ENCODE measurements around the gene TAGLN2.
"Not testable (repeated sequence)": the region's sequence is repeated elsewhere in the genome, so short reads cannot be mapped to it uniquely, and the experiment has no call there.

Gene TAGLN2

GRCh38 chr1:159911326-159912070 is 13.8 kb downstream of the TAGLN2 start:
- Histone ChIP-seq H3K4me3 (ENCODE audit: extremely low read depth, insufficient read depth, low read length, poor library complexity, severe bottlenecking) (no peak overlapping the region), H3K9me3 (ENCODE audit: control insufficient read depth, low read length) (no peaks in the 10 kb centered on the region), H3K27ac (ENCODE audit: low read depth, low read length, severe bottlenecking) (peak overlapping the region; percentile 97), H3K4me1 (ENCODE audit: control insufficient read depth, insufficient read depth, low read length, poor library complexity, severe bottlenecking) (peaks cover 64% of the 10 kb centered on the region), H3K36me3 (ENCODE audit: control insufficient read depth, insufficient read depth, low read length) (no peaks in the 10 kb centered on the region)
- 74 to 90% methylated on average over 5 of the region's 6 CpGs for WGBS, 2 experiments (ENCODE audit: insufficient coverage in 2 of 2)

- no peaks in the 10 kb centered on the region for H3K36me3 ChIP-seq (ENCODE audit: control insufficient read depth, insufficient read depth, low read length)
- 87 to 88% methylated on average over 5 of the region's 9 CpGs for WGBS, 2 experiments (ENCODE audit: insufficient coverage in 2 of 2)
- H3K27ac ChIP-seq (ENCODE audit: low read depth, low read length, severe bottlenecking): peak overlapping the region; percentile 10
- peaks cover 44% of the 10 kb centered on the region for H3K4me1 ChIP-seq (ENCODE audit: control insufficient read depth, insufficient read depth, low read length, poor library complexity, severe bottlenecking)
- H3K4me3 ChIP-seq (ENCODE audit: extremely low read depth, insufficient read depth, low read length, poor library complexity, severe bottlenecking): no peak overlapping the region
- H3K9me3 ChIP-seq (ENCODE audit: control insufficient read depth, low read length): peaks cover 9% of the 10 kb centered on the region
These were observed 17.0 kb downstream of the TAGLN2 start for GRCh38 chr1:159908031-159908940.

GRCh38 chr1:159906960-159907359 is 18.3 kb downstream of the TAGLN2 start:
- Histone ChIP-seq H3K27ac (ENCODE audit: low read depth, low read length, severe bottlenecking) (no peak overlapping the region), H3K4me3 (ENCODE audit: extremely low read depth, insufficient read depth, low read length, poor library complexity, severe bottlenecking) (no peak overlapping the region), H3K9me3 (ENCODE audit: control insufficient read depth, low read length) (peaks cover 12% of the 10 kb centered on the region), H3K36me3 (ENCODE audit: control insufficient read depth, insufficient read depth, low read length) (no peaks in the 10 kb centered on the region), H3K4me1 (ENCODE audit: control insufficient read depth, insufficient read depth, low read length, poor library complexity, severe bottlenecking) (peaks cover 36% of the 10 kb centered on the region)
- WGBS, 2 experiments (ENCODE audit: insufficient coverage in 2 of 2): 100% methylated on average over 1 of the region's 1 CpG; no CpG with 5 or more reads in 1 of the 2 experiments

GRCh38 chr1:159904036-159904435 is 21.3 kb downstream of the TAGLN2 start:
- H3K27ac ChIP-seq (ENCODE audit: low read depth, low read length, severe bottlenecking); H3K36me3 ChIP-seq (ENCODE audit: control insufficient read depth, insufficient read depth, low read length); H3K4me3 ChIP-seq (ENCODE audit: extremely low read depth, insufficient read depth, low read length, poor library complexity, severe bottlenecking): not testable (repeated sequence)
- 72 to 80% methylated on average over 3 of the region's 3 CpGs for WGBS, 2 experiments (ENCODE audit: insufficient coverage in 2 of 2)
- H3K4me1 ChIP-seq (ENCODE audit: control insufficient read depth, insufficient read depth, low read length, poor library complexity, severe bottlenecking): peaks cover 27% of the 10 kb centered on the region
- peaks cover 12% of the 10 kb centered on the region for H3K9me3 ChIP-seq (ENCODE audit: control insufficient read depth, low read length)

GRCh38 chr1:159902541-159902940 is 22.8 kb downstream of the TAGLN2 start:
- Histone ChIP-seq H3K27ac (ENCODE audit: low read depth, low read length, severe bottlenecking) (no peak overlapping the region), H3K4me3 (ENCODE audit: extremely low read depth, insufficient read depth, low read length, poor library complexity, severe bottlenecking) (no peak overlapping the region), H3K4me1 (ENCODE audit: control insufficient read depth, insufficient read depth, low read length, poor library complexity, severe bottlenecking) (peaks cover 15% of the 10 kb centered on the region), H3K9me3 (ENCODE audit: control insufficient read depth, low read length) (peaks cover 12% of the 10 kb centered on the region), H3K36me3 (ENCODE audit: control insufficient read depth, insufficient read depth, low read length) (no peaks in the 10 kb centered on the region)
- 91 to 100% methylated on average over 1 to 3 of the region's 3 CpGs for WGBS, 2 experiments (ENCODE audit: insufficient coverage in 2 of 2)

- peaks cover 25% of the 10 kb centered on the region for H3K4me1 ChIP-seq (ENCODE audit: control insufficient read depth, insufficient read depth, low read length, poor library complexity, severe bottlenecking)
- H3K9me3 ChIP-seq (ENCODE audit: control insufficient read depth, low read length): peaks cover 12% of the 10 kb centered on the region
- no peaks in the 10 kb centered on the region for H3K36me3 ChIP-seq (ENCODE audit: control insufficient read depth, insufficient read depth, low read length)
- H3K4me3 ChIP-seq (ENCODE audit: extremely low read depth, insufficient read depth, low read length, poor library complexity, severe bottlenecking): no peak overlapping the region
- no CpG with 5 or more reads among the region's 2 CpGs for WGBS, 2 experiments (ENCODE audit: insufficient coverage in 2 of 2)
- H3K27ac ChIP-seq (ENCODE audit: low read depth, low read length, severe bottlenecking): peak overlapping the region; percentile 79
These were observed 24.4 kb downstream of the TAGLN2 start for GRCh38 chr1:159900755-159901360.

GRCh38 chr1:159900086-159900680 is 25.1 kb downstream of the TAGLN2 start, which contains the start of gene CFAP45:
CFAP45 (minus strand) TSS chr1:159900165; CDS start chr1:159900098, 67 bp downstream.
- Histone ChIP-seq H3K9me3 (ENCODE audit: control insufficient read depth, low read length) (peaks cover 12% of the 10 kb centered on the region), H3K4me1 (ENCODE audit: control insufficient read depth, insufficient read depth, low read length, poor library complexity, severe bottlenecking) (peaks cover 28% of the 10 kb centered on the region), H3K4me3 (ENCODE audit: extremely low read depth, insufficient read depth, low read length, poor library complexity, severe bottlenecking) (no peak within 1 kb of the TSS), H3K36me3 (ENCODE audit: control insufficient read depth, insufficient read depth, low read length) (no peaks in the 10 kb centered on the region), H3K27ac (ENCODE audit: low read depth, low read length, severe bottlenecking) (peak within 1 kb of the TSS; percentile 79)
- WGBS, 2 experiments (ENCODE audit: insufficient coverage in 2 of 2): 10 to 15% methylated on average over 18 to 21 of the region's 30 CpGs

- H3K36me3 ChIP-seq (ENCODE audit: control insufficient read depth, insufficient read depth, low read length); H3K4me3 ChIP-seq (ENCODE audit: extremely low read depth, insufficient read depth, low read length, poor library complexity, severe bottlenecking): not testable (repeated sequence)
- Histone ChIP-seq H3K27ac (ENCODE audit: low read depth, low read length, severe bottlenecking) (peak overlapping the region; percentile 79), H3K9me3 (ENCODE audit: control insufficient read depth, low read length) (peaks cover 12% of the 10 kb centered on the region), H3K4me1 (ENCODE audit: control insufficient read depth, insufficient read depth, low read length, poor library complexity, severe bottlenecking) (peaks cover 28% of the 10 kb centered on the region)
- 90 to 91% methylated on average over 11 to 13 of the region's 15 CpGs for WGBS, 2 experiments (ENCODE audit: insufficient coverage in 2 of 2)
These were observed 25.7 kb downstream of the TAGLN2 start for GRCh38 chr1:159899634-159900033.

GRCh38 chr1:159898527-159898926 is 26.8 kb downstream of the TAGLN2 start:
- no CpG with 5 or more reads among the region's 3 CpGs for WGBS, 2 experiments (ENCODE audit: insufficient coverage in 2 of 2)
- peaks cover 33% of the 10 kb centered on the region for H3K4me1 ChIP-seq (ENCODE audit: control insufficient read depth, insufficient read depth, low read length, poor library complexity, severe bottlenecking)
- H3K9me3 ChIP-seq (ENCODE audit: control insufficient read depth, low read length): peaks cover 5% of the 10 kb centered on the region
- no peaks in the 10 kb centered on the region for H3K36me3 ChIP-seq (ENCODE audit: control insufficient read depth, insufficient read depth, low read length)
- no peak overlapping the region for H3K4me3 ChIP-seq (ENCODE audit: extremely low read depth, insufficient read depth, low read length, poor library complexity, severe bottlenecking)
- H3K27ac ChIP-seq (ENCODE audit: low read depth, low read length, severe bottlenecking): no peak overlapping the region

- no peaks in the 10 kb centered on the region for H3K9me3 ChIP-seq (ENCODE audit: control insufficient read depth, low read length)
- peaks cover 33% of the 10 kb centered on the region for H3K4me1 ChIP-seq (ENCODE audit: control insufficient read depth, insufficient read depth, low read length, poor library complexity, severe bottlenecking)
- H3K36me3 ChIP-seq (ENCODE audit: control insufficient read depth, insufficient read depth, low read length): no peaks in the 10 kb centered on the region
- H3K27ac ChIP-seq (ENCODE audit: low read depth, low read length, severe bottlenecking): no peak overlapping the region
- 100% methylated on average over 1 to 2 of the region's 3 CpGs for WGBS, 2 experiments (ENCODE audit: insufficient coverage in 2 of 2)
- H3K4me3 ChIP-seq (ENCODE audit: extremely low read depth, insufficient read depth, low read length, poor library complexity, severe bottlenecking): no peak overlapping the region
These were observed 27.3 kb downstream of the TAGLN2 start for GRCh38 chr1:159897962-159898361.
